ENCODE results near the gene TRDMT1.

The TRDMT1 gene

DNA sequence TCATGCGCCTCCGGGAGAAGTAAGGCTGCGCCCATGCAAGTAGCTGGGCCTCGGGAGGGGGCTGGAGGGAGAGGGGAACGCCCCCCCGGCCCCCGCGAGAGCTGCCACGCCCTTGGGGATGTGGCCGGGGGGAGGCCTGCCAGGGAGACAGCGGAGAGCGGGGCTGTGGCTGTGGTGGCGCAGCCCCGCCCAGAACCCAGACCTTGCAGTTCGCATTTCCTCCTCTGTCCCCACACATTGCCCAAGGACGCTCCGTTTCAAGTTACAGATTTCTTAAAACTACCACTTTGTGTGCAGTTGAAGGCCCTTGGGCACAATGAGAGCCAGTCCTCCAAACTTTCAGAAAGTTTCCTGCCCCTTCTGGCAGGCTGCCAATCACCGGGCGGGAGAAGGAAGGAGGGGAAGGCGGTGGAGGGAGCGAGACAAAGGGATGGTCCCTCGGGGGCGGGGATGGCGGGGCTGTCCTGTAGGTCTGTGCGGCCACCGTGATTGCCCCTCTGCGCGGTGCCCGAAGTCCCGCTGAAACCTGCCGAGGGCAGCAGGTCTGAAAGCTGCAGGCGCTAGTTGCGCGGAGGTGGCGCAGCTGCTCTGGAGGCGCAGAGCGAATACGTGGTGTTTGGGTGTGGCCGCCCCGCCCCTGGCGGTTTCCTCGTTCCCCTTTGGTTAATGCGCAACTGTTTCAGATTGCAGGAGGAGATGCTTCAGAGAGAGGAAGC lies 28.7 kb upstream of the TRDMT1 start:
- peak; percentile 91 for DNase-seq

DNA sequence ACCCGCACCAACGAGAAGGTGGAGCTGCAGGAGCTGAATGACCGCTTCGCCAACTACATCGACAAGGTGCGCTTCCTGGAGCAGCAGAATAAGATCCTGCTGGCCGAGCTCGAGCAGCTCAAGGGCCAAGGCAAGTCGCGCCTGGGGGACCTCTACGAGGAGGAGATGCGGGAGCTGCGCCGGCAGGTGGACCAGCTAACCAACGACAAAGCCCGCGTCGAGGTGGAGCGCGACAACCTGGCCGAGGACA lies 28.2 kb upstream of the TRDMT1 start:
- no peak for DNase-seq

DNA sequence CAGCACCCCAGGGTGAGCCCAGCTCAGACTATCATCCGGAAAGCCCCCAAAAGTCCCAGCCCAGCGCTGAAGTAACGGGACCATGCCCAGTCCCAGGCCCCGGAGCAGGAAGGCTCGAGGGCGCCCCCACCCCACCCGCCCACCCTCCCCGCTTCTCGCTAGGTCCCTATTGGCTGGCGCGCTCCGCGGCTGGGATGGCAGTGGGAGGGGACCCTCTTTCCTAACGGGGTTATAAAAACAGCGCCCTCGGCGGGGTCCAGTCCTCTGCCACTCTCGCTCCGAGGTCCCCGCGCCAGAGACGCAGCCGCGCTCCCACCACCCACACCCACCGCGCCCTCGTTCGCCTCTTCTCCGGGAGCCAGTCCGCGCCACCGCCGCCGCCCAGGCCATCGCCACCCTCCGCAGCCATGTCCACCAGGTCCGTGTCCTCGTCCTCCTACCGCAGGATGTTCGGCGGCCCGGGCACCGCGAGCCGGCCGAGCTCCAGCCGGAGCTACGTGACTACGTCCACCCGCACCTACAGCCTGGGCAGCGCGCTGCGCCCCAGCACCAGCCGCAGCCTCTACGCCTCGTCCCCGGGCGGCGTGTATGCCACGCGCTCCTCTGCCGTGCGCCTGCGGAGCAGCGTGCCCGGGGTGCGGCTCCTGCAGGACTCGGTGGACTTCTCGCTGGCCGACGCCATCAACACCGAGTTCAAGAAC lies 27.7 kb upstream of the TRDMT1 start:
- DNase-seq, result peak; percentile 90

DNA sequence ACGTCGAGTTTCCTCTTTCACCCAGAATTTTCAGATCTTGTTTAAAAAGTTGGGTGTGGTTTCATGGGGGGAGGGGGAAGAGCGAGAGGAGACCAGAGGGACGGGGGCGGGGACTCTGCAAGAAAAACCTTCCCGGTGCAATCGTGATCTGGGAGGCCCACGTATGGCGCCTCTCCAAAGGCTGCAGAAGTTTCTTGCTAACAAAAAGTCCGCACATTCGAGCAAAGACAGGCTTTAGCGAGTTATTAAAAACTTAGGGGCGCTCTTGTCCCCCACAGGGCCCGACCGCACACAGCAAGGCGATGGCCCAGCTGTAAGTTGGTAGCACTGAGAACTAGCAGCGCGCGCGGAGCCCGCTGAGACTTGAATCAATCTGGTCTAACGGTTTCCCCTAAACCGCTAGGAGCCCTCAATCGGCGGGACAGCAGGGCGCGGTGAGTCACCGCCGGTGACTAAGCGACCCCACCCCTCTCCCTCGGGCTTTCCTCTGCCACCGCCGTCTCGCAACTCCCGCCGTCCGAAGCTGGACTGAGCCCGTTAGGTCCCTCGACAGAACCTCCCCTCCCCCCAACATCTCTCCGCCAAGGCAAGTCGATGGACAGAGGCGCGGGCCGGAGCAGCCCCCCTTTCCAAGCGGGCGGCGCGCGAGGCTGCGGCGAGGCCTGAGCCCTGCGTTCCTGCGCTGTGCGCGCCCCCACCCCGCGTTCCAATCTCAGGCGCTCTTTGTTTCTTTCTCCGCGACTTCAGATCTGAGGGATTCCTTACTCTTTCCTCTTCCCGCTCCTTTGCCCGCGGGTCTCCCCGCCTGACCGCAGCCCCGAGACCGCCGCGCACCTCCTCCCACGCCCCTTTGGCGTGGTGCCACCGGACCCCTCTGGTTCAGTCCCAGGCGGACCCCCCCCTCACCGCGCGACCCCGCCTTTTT lies 26.9 kb upstream of the TRDMT1 start, which contains the start of gene VIM:
VIM (plus strand) TSS at position 151 of the 925 bp plus-strand sequence. CDS start 1,182 bp downstream, outside the sequence.
- peak; percentile 91 for DNase-seq

DNA sequence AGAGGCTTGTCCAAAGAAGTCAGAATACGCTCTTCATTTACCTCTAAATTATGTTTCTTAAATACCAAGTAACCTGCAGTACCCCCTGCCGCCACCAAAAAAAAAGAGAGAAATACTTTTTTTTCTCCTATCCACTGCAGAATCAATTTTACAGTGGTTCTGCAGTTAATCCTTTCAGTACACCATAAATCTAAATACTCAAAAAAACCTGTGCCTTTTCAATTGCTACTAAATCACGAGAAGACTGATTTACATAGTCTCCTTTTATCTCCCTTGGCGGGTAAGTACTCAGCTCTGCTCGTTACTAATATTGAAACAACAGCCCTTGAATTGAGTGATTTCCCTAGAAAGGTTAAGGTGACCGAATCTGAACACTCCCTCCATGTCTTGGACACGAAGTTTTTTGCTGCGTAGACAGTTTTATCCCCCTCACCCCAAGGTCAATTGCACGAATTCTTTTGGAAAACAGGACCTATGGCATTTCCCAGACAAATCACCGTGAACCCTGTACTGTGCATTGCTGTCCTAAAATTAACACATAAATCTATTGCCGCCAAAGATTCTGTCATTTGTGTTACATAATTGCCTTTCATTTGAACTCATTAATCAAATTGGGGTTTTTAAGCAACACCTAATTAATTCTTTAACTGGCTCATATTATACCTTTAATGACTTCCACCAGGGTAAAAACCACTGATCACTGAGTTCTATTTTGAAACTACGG lies 26.1 kb upstream of the TRDMT1 start:
- no peak for DNase-seq

DNA sequence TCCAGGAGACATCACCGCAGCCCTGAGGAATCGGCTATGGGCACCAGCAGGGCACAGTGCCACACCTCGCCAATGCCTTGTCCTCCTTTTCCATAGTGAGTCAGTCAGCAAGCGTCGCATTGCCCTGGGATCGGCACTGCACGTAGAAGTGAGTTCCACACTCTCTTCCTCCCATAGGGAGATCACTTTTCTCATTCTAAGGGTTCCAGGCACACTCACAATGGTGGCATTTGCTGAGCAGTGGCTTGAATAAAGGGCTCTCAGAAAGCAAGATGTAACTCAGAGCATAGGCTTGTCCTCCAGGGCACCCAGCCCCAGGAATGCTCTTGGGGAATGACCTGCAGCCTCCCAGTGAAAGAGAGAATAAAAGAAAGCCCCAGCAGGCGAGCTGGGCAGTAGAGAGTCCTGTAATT lies 25.4 kb upstream of the TRDMT1 start:
- no peak for DNase-seq

DNA sequence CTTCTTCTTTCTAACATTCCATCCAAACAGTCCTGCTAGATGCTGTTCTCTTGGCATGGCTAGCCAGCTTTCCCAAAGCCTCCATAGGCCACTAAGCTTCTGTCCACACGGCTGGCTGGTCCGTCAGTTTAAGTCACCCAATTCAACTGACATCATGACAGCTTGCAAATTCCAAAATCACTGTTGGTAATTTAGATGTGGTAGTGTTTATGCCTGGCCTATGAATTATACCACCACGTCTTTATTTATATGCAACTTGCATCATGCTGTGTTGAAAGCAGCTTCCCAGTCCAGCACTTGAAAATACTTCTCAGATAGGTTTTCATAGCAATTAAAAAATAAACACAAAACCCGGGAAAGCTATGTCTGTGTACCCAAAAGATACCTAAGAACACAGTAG lies 24.3 kb upstream of the TRDMT1 start:
- DNase-seq, result no peak

DNA sequence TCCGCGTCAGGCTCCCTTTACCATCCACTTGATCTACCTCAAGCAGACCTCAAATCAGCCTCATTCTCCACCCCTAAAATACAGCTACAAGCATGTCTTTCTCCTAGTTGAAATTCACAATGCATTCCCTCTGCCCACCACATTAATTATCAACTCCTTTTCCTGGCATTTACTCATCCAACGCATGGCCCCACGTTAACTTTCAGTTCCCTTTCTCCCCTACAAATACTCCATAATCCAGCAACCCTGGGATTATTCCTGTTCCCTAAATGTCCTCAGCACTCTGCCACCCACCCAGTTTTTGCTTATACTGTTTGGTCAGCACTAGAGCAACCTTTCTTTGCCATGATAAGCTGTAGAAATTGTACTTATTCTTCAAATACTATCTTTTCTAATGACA lies 20.9 kb upstream of the TRDMT1 start:
- no peak for DNase-seq

DNA sequence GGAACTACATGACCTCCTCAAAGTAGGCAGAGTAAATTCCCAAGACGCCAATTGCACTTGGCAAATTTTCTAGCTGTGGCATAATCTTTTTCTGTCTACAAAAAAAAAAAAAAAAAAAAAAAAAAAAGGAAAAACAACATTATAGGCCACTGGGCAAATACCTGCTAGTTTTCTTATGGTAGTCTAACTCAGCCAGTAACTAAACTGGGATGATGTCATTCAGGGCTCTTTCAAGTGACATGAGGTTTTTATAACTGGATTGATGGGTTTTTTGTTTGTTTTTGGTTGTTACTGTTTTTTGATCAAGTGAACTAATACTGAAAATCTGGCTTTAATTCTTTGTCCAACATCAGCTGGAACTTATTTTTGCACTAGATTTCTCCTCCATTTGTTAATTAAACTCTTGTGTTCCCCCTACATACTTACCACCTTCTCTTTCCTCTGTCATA lies 19.2 kb upstream of the TRDMT1 start:
- no peak for DNase-seq

DNA sequence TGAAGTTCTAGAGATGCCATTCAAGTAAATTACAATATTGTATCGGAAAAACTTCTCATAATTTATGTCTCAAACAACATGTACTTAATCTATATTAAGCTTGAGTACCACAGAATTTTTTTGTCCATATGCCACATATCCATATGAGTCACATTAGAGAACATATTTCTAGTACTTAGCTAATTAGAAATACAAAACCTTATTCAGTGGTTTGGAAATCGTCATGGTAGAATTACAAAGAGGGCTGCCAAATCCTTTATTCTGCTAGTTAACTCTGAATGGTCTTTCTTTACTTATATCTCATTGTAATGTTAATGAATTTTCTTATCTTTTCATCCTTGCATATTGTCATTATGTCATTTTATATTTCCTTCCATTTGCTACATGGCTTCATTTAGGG lies 17.6 kb upstream of the TRDMT1 start:
- no peak for DNase-seq

DNA sequence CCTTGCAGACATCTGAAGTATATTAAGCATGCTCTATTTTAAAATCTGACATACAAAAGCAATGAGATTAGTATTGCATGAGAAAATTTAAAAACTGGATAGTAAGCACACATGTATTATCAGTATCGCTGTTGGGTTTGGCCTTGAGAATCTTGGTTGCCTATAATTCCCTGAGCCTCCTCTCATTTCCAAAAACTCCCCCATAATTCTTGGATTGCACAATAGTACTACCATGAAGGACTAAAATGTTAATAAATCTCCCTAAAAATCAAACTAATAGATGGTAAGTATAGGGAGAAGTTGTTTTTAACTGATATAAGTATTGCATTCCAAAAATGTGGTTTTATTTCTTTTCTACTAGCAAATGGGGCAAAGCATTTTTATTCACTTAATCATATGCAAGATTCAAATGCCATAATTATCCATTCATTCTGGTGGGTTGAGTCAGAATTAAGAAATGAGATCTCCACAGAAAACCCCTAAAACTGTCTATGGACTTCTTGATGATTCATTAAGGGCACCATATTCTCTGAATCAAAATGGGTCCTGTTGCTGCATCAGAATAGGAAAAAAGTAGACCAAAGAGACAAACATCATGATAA lies 16.3 kb upstream of the TRDMT1 start:
- no peak for DNase-seq

DNA sequence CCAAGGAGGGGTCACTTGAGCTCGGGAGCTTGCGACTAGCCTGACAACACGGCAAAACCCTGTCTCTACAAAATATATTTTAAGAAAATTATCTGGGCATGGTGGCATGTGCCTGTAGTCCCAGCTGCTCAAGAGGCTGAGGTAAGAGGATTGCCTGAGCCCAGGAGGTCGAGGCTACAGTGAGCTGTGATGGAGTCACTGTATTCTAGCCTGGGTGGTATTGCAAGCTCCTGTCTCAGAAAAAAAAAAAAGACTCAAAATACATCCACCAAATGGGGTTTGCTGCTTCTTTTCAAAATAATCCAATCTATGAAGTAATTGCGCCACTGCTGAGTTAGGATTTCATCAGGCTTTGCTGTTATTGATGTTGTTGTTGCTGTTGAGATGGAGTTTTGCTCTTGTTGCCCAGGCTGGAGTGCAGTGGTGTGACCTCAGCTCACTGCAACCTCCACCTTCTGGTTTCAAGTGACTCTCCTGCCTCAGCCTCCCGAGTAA lies 15.5 kb upstream of the TRDMT1 start:
- DNase-seq, result peak; percentile 27

DNA sequence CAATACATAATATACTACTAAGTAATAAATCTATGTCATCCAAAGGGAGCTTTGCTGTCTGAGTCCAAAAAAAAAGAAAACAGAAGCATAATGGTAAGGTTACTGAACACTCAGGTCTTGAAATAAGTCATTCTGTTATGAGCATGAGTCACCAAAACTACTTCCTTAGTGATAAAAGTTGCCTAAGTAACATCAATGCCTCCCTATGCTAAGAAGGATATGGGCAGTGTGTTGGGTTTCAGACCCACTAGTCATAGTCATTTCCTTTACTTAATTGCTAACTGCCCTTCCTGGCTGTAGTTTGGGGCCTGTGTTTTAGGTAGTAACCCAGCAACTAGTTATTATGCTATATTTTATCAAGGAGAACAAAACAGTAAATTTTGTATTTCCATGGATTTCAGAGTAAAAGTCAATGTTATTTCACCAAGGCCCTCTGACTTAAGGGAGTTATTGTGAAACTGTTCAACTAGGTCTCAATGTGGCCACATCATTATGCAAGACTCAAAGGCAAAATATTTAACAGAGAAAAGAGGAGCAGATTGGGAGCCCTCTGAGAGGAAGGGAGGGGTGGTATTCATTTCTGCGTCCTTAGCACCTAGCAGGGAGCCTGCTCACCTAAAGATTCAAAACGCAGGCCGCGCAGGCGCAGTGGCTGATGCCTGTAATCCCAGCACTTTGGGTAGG lies 14.9 kb upstream of the TRDMT1 start:
- peak; percentile 69 for DNase-seq

DNA sequence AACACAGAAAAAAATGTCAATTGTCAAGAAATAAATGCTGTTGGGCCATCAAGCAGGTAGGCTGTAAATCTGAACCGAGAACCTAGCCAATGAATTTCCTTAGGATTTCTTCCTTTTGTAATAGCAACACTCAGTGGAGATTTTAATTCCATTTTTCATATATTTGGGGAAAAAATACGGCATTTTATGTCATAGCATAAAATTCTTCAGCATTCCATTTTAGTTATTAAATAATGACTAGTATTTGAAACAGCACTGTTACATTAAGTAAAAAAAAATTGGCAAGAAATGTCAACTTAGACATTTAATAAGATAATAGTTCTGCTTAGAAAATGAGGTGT lies 14.3 kb upstream of the TRDMT1 start:
- no peak for DNase-seq

DNA sequence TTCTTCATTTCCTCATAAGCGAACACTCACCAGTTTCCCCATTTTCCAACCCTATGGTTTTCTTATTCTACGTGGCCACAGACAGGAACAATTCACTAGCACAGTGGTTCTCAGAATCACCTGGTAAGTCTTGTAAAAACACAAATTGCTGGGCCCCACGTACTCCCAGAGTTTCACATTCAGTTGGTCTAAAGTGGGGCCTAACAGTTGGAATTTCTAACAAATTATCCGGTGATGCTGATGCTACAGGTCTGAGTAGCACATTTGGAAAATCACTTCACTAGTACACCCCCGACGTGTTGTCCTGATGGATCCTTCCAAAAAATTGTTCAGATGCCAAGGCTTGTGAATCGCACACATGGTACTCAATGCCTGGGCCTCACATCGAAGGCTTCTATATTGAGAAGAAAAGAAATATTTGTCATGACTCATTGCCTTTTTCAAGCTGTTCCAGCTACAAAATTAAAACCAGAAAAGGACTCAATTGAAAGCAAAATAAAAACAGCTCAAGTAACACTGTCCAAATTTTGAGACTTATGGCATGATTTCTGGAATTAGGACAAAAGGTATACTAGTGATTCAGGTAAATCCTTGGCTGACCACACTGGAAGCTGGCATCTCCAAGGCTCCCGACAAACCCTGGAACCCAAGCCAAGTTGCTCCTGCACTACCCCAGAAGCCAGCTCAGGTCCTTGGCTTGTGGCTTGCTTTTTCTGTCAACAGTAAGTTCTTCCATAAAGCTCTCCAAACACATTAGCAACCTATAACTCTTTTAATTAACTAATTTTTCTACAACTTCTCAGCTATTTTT lies 13.7 kb upstream of the TRDMT1 start:
- DNase-seq, result no peak

DNA sequence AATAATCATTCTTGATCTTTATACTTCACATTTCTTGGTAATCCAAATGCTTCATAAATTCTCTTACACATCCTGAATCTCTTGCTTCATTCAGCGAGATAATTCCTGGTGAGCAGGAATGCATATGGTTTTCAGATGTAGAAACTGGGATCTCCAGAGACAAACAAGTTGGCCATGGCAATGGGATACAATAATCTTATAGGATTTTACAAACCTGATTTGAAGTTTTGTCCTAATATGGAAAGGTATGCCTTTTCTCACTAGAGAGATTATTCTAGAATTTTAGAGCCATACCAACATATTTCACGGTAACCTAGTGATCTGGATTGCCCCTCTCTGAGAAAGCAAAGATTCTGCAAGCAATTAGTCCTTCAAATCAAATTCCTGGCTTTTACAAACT lies 13.1 kb upstream of the TRDMT1 start:
- DNase-seq, result no peak

DNA sequence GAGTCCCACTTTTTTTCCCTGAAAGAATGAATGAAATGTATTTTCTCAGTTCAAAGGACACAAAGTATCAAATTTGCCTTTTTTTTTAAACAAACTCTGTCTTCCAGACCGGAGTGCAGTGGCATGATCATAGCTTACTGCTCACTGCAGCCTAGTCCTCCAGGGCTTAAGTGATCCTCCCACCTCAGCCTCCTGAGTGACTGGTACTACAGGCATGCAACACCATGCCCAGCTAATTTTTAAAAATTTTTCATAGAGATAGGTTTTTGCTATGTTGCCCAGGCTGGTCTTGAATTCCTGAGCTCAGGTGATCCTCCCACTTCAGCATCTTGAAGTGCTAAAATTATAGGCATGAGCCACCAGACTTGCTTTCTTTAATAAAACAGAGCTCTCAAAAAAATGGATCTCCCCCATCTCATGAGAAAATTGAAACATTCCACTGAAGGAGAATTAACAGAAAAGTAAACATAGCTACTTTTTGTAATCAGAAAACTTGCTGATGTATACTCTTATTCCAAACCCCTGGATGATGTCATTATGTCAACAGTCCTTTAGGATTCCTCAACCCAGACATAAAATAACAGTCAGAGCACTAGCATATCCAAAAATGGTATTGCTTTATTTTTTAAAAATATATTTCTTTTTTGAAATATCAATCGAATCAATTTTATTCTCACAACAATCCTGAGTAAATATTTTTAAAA lies 12.3 kb upstream of the TRDMT1 start:
- DNase-seq, result no peak

DNA sequence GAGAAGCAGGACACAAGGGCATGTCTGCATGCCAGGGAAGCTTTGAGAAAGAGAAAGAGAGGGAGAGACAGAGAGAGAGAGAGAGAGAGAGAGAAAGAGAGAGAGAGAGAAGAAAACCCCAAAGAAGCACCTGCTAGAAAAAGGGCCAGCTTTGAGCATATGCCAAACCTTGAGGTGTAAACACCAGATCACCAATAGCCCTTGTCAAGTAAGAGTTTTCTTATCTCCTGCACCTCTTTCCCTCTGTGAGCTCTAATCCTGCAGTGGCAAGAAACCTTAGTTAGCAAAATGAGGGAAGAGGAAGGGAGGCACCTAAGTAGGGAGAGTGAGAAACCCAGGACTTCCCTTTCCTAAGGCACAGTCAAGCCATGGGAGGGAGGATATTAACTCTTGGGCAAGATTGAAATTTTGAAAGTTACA lies 11.3 kb upstream of the TRDMT1 start:
- peak; percentile 32 for DNase-seq

DNA sequence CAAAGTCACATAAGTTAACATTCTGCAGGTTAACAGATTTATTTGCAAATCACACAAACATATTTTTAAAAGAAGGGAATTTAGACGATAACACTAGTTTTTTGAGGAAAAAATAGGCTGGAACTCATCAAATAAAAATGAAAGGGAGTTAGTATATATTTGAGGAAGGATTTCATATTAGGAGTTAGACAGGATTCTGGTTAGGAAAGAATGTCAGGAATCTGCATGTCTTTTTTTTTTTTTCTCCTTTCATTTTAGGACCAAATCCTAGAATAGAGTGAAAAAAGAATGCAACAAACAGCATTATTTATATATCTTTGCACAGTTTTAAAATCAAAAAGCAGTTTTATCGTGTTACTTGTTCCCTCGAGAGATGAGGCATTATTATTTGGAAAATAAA lies 8.9 kb upstream of the TRDMT1 start:
- no peak for DNase-seq

DNA sequence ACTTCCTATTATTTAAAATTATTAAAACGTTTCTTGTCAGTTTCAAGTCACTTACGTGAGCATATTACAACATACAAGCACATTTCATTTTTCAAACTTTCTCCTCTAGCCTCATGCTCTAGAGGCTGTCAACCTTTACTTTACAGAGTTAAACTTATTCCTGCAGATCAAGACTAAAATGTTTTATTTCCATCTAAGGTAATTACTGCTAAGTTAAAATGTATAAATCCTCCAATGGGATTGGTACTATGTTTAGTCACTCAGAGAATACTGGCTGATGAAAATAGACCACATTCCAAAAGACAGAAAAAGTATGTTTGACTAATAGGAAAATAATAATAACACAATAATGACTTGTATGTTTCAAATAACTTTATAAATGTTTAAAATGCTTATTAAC lies 8.4 kb upstream of the TRDMT1 start:
- DNase-seq, result no peak

Data from CD4-positive, alpha-beta T cell treated with Interleukin-15 for 1 hour (primary cell).